Kidney glomerular epithelial cell (primary cell): ENCODE measurements around the gene CNOT4.
"Not testable (repeated sequence)": the region's sequence is repeated elsewhere in the genome, so short reads cannot be mapped to it uniquely, and the experiment has no call there.

Source experiments
- DNase-seq: peaks from one replicate; lab custom pipeline; 2025; lab: John Stamatoyannopoulos, UW

The CNOT4 gene

GRCh38 chr7:135364206-135364605 is 145.7 kb downstream of the CNOT4 start:
- no peak for DNase-seq

- no peak for DNase-seq
These were observed 147.0 kb downstream of the CNOT4 start for GRCh38 chr7:135362871-135363270.

- DNase-seq = no peak
These were observed 148.1 kb downstream of the CNOT4 start for GRCh38 chr7:135361788-135362187.

GRCh38 chr7:135359615-135360014 is 150.3 kb downstream of the CNOT4 start:
- DNase-seq = no peak

- peak; percentile 22 for DNase-seq
These were observed 154.4 kb downstream of the CNOT4 start for GRCh38 chr7:135355377-135356048.

- no peak for DNase-seq
These were observed 156.1 kb downstream of the CNOT4 start for GRCh38 chr7:135353832-135354231.

GRCh38 chr7:135352285-135352684 is 157.6 kb downstream of the CNOT4 start:
- no peak for DNase-seq

- DNase-seq = not testable (repeated sequence)
These were observed 158.8 kb downstream of the CNOT4 start for GRCh38 chr7:135351070-135351469.

- no peak for DNase-seq
These were observed 160.2 kb downstream of the CNOT4 start for GRCh38 chr7:135349746-135350145.

- no peak for DNase-seq
These were observed 161.4 kb downstream of the CNOT4 start for GRCh38 chr7:135348493-135348892.

GRCh38 chr7:135343361-135343760 is 166.5 kb downstream of the CNOT4 start:
- no peak for DNase-seq

- DNase-seq = no peak
These were observed 167.0 kb downstream of the CNOT4 start for GRCh38 chr7:135342887-135343286.

- DNase-seq = no peak
These were observed 168.9 kb downstream of the CNOT4 start for GRCh38 chr7:135341049-135341448.

- no peak for DNase-seq
These were observed 171.8 kb downstream of the CNOT4 start for GRCh38 chr7:135337977-135338550.

GRCh38 chr7:135337506-135337905 is 172.4 kb downstream of the CNOT4 start:
- no peak for DNase-seq

- peak; percentile 77 for DNase-seq
These were observed 174.2 kb downstream of the CNOT4 start for GRCh38 chr7:135335628-135336139.

- no peak for DNase-seq
These were observed 174.9 kb downstream of the CNOT4 start for GRCh38 chr7:135334830-135335543.

GRCh38 chr7:135333946-135334345 is 176.0 kb downstream of the CNOT4 start:
- no peak for DNase-seq

- peak; percentile 92 for DNase-seq
These were observed 176.7 kb downstream of the CNOT4 start for GRCh38 chr7:135333200-135333599.

GRCh38 chr7:135330088-135330487 is 179.8 kb downstream of the CNOT4 start:
- DNase-seq = no peak

GRCh38 chr7:135328526-135328925 is 181.4 kb downstream of the CNOT4 start:
- no peak for DNase-seq

- DNase-seq = no peak
These were observed 181.8 kb downstream of the CNOT4 start for GRCh38 chr7:135328053-135328452.

- DNase-seq = no peak
These were observed 182.4 kb downstream of the CNOT4 start for GRCh38 chr7:135327458-135327857.
